ENCODE measurements around the gene TOMM5.

TOMM5 gene

GRCh38 chr9:37563806-37564513 lies 28.4 kb downstream of the TOMM5 start:
- no peak for DNase-seq (ENCODE audit: low spot score)

GRCh38 chr9:37562826-37563225 lies 29.6 kb downstream of the TOMM5 start:
- DNase-seq (ENCODE audit: low spot score), result no peak

- DNase-seq (ENCODE audit: low spot score), result no peak
Observed at GRCh38 chr9:37561682-37562081, 30.7 kb downstream of the TOMM5 start.

DNA sequence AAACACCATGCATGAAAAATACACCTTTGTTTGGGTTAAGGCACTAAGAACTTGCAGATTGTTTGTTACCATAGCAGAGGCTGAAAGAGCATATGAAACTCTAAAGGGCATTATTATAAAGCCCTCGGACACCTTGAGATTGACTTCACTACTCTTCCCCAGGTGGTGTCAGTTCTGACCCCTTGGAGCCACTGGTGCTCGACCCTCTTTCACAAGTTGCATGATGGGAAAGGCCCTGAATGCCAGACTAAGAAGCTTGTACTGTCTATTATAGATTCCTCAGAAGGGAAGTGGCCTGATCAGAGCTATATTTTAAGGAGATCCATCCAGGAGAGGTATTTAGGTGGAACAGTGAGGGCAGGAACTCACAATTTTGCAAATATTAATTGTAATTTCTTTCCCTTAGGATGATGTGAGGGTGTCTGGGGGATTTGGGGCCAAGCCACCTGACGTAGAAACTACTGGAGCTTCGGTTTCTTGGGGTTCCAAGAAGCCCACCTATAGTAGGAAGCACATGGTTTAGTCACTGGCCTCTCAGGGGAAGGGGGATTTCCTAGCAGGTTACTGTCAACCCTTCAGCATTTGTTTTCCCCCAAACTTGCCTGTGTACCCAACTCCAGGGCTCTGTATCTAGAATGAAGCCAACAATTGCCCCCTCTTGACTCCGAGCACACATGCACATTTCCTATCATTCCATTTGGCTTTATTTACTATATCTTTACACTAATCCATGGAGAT lies 32.4 kb downstream of the TOMM5 start:
- no peak for DNase-seq (ENCODE audit: low spot score)

GRCh38 chr9:37559125-37559524 lies 33.3 kb downstream of the TOMM5 start:
- no peak for DNase-seq (ENCODE audit: low spot score)

- no peak for DNase-seq (ENCODE audit: low spot score)
Observed at GRCh38 chr9:37555786-37556185, 36.6 kb downstream of the TOMM5 start.

DNA sequence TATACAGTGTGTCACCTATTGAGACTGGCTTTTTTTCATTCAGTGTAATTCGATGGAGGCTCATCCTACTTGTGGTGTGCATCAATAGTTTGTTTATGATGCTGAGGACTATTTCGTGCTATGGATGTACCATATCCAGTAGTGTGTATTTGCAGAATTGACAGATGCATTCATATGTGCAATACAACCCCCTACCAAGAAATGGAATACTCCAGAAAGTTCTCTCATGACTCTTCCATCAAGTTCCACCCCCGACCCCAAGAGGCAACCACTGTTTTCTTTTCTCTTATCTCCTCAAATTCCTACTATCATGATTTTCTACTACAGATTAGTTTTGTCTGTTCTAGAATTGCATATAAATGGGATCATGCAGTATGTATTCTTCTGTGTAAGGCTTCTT lies 38.1 kb downstream of the TOMM5 start:
- DNase-seq (ENCODE audit: low spot score), result no peak

DNA sequence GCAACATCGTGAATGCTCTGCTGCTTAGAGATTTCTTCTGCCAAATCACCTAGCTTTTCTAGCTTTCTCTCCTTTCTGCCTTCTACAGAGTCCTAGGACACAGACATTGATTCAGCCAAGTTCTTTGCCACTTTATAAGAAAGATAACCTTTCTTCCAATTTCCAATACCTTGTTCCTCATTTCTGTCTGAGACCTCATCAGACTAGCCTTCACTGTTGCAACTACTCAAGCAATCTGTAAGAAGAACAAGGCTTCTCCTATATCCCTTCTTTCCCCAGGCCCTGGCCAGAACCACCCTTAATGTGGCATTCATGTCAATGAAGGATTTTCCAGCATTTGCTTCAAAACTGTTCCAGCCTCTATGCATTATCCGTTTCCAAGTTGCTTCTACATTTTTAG lies 40.5 kb downstream of the TOMM5 start:
- no peak for DNase-seq (ENCODE audit: low spot score)

DNA sequence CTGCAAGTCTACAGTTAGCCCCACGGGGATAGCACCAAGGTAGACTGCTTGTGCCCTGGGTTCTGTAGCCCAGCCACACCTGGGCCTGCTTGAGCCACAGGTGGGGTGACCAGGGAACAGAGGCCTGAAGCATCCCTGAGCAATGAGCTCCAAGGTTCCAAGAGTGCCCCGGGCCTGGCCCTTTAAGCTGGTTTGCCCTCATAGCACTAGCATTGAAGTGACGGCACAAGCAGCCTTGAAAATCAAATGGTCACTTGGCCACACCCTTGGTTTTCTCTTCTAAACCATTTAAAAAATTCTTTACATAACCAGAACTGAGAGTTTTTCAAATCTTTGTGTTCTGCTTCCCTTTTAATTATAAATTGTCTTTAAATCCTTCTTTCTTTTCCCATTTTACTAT lies 40.9 kb downstream of the TOMM5 start:
- no peak for DNase-seq (ENCODE audit: low spot score)

DNA sequence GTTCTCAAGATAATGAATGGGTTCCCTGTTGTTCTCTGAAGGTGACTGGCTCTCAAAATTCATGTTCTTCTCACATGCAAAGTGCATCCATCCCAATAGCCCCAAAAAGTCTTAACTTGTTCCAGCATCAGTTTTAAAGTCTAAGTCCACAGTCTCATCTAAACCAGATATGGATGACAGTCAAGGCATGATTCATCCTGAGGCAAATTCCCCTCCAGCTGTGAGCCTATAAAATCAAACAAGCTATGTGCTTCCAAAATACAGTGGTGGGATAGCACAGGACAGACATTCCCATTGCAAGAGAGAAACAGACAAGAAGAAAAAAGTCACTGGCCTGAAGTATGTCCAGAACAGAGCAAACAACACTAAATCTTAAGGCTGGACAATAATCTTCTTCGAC lies 41.6 kb downstream of the TOMM5 start:
- DNase-seq (ENCODE audit: low spot score), result no peak

DNA sequence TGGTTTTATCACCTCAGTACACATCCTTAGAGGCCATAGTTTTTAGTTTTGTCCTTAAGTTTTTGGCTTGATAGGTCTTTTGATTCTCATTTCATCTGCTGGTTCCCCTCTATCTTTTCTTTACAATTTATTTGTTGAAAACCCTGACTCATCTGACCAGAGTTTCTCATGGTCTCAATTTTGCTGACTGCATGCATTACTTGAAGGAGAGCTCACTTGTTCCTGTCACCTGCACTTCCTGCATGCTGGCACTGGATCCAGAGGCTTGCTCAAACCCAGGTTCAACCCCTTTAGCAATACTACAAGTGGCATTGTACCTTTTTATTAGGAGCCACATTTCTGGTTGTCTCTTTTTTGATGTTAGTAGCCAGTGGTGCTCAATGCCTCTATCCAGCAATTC lies 42.9 kb downstream of the TOMM5 start:
- DNase-seq (ENCODE audit: low spot score), result no peak

DNA sequence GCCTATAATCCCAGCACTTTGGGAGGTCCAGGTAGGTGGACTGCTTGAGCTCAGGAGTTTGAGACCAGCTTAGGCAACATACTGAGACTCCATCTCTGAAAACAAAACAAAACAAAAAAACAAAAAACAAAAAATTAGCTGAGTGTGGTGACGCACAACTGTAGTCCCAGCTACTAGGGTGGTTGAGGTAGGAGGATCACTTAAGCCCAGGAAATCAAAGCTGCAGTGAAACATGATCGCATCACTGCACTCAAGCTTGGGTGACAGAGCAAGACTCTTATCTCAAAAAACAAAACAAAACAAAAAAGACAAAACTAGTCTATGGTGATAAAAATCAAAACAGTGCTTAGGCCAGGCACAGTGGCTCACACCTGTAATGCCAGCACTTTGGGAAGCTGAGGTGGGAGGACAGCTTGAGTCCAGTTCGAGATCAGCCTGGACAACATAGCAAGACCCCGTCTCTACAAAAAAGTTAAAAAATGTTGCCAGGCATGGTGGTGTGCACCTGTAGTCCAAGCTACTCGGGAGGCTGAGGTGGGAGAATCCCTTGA lies 45.0 kb downstream of the TOMM5 start:
- no peak for DNase-seq (ENCODE audit: low spot score)

- no peak for DNase-seq (ENCODE audit: low spot score)
Observed at GRCh38 chr9:37543468-37543867, 48.9 kb downstream of the TOMM5 start.

DNA sequence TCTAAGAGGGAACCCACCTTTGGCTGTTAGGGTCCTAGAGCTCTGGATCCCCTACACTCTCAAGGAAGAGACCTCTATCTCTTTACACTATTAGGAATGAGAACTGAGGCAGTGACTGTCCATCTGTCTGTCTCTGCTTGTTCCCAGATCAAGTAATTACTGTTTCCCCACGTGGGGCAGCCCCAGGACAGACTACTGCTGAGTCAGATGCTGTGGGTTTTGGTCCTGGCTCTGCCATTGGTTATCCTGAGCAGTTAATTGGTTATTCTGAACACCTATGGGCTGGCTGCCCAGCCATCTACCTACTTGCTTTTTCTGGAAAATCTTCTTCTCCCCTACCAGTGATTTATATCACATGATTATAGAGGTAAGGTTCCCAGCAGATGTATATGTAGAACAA lies 49.5 kb downstream of the TOMM5 start:
- DNase-seq (ENCODE audit: low spot score), result no peak

GRCh38 chr9:37542488-37542887 lies 49.9 kb downstream of the TOMM5 start:
- no peak for DNase-seq (ENCODE audit: low spot score)

- no peak for DNase-seq (ENCODE audit: low spot score)
Observed at GRCh38 chr9:37541465-37541864, 50.9 kb downstream of the TOMM5 start.

- DNase-seq (ENCODE audit: low spot score), result no peak
Observed at GRCh38 chr9:37540634-37541033, 51.8 kb downstream of the TOMM5 start.

DNA sequence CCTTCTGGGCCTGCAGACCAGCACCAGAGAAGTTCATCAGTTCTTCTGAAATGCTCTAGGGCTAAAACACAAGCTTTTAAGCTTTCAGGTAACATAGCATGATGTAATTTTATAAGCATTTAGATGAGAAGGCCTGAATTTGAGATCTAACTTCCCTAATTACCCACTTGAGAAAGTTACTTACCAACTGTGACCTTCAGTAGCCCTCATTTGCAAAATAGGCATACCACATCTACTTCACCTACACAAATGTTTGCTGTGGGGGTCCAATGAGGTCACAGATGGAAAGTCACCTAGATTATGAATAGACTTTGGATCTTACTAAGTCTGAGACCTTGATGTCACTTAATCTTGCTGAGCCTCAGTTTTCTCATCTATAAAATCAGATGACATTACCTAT lies 52.8 kb downstream of the TOMM5 start:
- no peak for DNase-seq (ENCODE audit: low spot score)
